ENCODE measurements around the gene GRK2.

GRK2 gene

DNA sequence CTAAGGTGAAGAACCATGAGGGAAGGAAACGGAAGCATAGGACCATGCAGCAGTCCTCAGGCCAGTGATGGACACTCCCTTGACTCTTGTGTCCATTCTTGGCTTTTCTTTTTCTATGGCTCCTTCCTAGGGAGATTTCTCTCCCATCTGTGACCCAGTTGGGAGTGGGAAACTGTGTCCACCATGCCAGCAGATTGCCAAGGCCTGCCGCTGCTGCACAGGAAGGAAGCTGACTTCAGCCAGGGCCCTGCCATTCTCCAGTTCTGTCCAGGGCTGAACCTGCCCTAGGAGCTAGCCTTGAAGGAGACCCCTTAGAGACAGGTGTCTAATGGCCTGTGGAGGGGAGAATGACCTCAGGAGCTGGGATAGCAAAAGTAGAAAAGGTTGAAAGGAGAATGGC lies 54.4 kb downstream of the GRK2 start:
- in situ Hi-C loops (cut with MboI; ENCODE audit: low pct_unique_long_range_greater_than_20kb, low sequenced_read_pairs, unreplicated experiment): no loop called here
- no peak for DNase-seq (ENCODE audit: low spot score)
- no peak for TF ChIP-seq CTCF (IDR thresholded peaks at IDR 0.05; ENCODE audit: extremely low read depth, insufficient read depth, missing control alignments)

DNA sequence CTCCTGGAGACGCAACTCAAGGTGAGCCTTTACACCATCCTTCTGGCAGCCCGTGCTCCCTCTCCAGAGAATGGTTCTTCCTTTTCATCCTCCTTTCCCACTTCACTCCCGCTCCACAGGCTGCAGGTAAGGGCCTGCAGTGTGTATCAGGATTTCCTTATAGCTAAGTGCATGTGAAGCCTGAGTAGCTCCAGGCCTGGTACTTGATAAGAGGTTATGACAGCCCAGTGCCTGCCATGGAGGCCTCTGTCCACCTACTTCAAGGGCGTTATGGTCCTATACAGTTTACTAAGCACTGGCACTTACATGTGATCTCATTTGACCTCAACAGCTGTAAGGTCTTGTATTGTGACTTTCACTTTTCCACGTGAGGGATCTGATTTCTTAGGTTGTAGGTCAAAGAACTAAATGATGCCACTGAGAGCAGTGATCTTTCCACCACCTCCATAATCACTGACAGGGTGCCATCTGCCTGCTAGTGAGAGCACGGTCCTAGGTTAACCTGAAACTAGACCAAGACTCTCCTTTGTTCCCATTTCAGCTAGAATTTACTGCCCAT lies 55.1 kb downstream of the GRK2 start:
- no peak for DNase-seq (ENCODE audit: low spot score)
- in situ Hi-C loops (cut with MboI; ENCODE audit: low pct_unique_long_range_greater_than_20kb, low sequenced_read_pairs, unreplicated experiment): no loop called here
- TF ChIP-seq CTCF (IDR thresholded peaks at IDR 0.05; ENCODE audit: extremely low read depth, insufficient read depth, missing control alignments): no peak

DNA sequence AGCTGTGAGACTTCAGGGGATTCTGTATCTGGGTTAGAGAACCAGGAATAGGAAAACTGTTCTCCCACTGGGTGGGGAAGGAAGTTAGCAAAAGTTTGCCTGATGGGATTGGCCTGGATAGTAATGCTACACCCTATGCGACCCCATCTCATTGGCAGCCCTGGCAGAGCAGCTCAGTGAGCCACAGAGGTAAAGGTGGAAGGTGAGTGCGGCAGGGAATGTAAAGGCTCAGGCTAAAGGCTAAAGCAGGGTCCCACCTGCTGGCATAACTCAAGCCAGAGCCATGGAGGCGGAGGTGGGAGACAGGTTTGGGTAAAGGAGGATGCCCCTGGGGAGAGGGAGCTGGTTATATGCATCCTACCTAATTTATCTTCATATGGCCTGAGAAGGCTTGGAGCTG lies 55.8 kb downstream of the GRK2 start:
- in situ Hi-C loops (cut with MboI; ENCODE audit: low pct_unique_long_range_greater_than_20kb, low sequenced_read_pairs, unreplicated experiment): no loop called here
- no peak for TF ChIP-seq CTCF (IDR thresholded peaks at IDR 0.05; ENCODE audit: extremely low read depth, insufficient read depth, missing control alignments)
- no peak for DNase-seq (ENCODE audit: low spot score)

DNA sequence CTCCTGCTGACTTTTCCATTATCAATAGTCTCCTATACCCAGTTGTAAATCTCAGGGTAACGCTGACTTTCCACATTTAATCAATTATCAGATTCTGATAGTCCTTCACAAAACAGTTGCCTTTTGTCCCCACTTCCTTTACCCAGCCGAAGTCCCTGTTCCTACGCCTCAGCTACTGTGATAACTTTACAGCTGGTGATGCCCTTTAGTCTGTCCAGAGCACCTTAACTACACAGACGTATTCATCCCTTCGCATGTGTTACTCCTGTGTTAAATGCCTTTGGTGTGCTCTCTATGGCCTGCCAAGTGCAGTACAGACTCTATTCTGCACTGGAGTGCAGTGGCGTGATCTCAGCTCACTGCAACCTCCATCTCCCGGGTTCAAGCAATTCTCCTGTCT lies 57.3 kb downstream of the GRK2 start:
- no peak for DNase-seq (ENCODE audit: low spot score)
- no peak for TF ChIP-seq CTCF (IDR thresholded peaks at IDR 0.05; ENCODE audit: extremely low read depth, insufficient read depth, missing control alignments)
- in situ Hi-C loops (cut with MboI; ENCODE audit: low pct_unique_long_range_greater_than_20kb, low sequenced_read_pairs, unreplicated experiment): no loop called here

DNA sequence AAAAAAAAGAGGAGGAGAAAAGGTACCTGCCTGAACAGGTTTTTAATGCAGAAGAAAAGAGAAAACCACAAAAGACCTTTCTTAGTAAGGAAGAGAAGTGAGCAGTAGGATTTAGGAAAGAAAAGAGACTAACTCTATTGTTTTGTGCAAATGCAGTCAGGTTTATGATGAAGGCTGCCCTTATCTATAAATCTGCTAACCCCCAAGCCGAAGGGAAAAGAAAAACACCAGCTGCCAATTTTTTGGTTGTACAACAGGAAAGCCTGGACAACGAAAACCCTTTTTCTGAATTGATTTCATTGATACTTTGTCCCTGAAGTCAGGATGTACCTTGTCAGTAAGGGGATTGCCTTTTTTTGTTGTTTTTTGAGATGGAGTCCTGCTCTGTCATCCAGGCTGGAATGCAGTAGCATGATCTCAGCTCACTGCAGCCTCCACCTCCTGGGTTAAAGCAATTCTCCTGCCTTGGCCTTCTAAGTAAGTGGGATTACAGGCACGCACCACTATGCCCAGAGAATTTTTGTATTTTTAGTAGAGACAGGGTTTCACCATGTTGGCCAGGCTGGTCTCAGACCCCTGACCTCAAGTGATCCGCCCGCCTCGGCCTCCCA lies 65.9 kb downstream of the GRK2 start:
- no peak for TF ChIP-seq CTCF (IDR thresholded peaks at IDR 0.05; ENCODE audit: extremely low read depth, insufficient read depth, missing control alignments)
- no peak for DNase-seq (ENCODE audit: low spot score)
- in situ Hi-C loops (cut with MboI; ENCODE audit: low pct_unique_long_range_greater_than_20kb, low sequenced_read_pairs, unreplicated experiment): loop anchor here (10.0 kb wide), 1 partner anchor 53 kb away; no protein-coding TSS in a partner anchor

Measured in GM13977 (cell line).